CD4-positive, alpha-beta T cell treated with Interleukin-15 for 4 hours (primary cell): ENCODE data around the gene CIP2A.

Experiments
- DNase-seq: peaks from one replicate; pipeline ENCODE4 v3.0.0-alpha.2; 2020; ENCODE audit warnings: low spot score

CIP2A gene

DNA sequence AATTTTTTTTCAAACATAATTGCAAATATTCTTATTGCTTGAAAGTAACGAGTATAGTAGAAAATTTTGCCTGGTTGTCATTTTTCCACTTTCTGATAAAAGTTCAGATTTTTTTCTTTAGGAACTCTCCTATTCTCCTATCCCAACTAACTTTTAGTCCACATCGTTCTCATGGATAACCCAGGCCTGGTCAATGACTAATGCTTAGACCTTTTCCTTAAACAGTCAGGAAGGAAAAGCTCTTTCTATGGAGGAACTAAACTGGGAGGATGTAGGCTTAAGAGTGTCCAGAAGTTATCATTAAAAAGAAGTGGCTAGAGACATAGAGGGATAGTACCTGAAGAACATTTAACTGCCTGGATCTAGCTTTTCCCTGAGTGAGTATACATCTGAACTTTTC, 26.7 kb downstream of the CIP2A start:
- DNase-seq: no peak

DNA sequence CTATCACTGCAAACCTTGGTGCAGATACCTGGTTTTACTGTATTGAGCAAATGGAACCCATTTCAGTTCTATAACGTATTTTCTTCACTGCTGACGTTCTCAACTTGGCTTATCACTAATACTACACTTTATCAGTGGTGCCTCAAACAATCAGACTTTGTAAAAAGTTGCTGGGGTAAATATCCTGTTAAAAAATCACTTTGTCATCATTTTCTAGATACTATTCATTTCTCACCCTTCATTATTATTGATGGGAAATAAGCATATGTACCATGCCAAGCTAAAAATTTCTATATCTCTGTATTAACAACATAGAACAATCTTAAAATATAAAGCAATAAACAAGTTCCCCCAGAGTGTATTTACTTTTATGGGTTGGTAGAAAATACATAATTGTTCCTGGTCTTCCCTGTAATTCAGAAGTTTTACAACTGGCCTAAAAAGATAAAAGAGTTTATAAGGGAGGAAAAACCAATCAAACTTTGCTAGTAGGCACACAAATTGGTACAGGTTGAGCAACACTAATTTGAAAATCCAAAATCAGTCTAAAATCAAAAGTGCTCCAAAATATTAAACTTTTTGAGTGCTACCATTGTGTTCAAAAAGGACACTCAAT, 33.2 kb downstream of the CIP2A start:
- no peak for DNase-seq

GRCh38 chr3:108554913-108555571, 34.2 kb downstream of the CIP2A start:
- DNase-seq: no peak

DNA sequence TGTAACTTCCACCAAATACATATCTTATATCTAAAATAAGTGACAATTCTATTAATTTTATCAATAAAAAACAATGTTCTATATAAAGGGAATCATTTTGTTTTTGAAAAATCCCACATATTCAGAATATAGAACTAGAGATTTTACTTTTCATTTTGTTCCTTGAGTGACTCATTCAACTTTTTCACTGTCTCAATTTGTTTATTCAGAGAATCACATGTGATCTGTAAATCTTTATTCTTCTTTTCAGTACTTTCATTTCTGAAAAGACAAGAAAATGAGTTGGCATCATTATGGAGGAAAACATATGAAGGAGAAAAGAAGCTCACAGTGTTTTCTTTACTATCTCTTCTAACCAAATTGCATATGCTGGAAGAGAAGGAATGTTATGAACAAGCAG, 35.0 kb downstream of the CIP2A start:
- no peak for DNase-seq

DNA sequence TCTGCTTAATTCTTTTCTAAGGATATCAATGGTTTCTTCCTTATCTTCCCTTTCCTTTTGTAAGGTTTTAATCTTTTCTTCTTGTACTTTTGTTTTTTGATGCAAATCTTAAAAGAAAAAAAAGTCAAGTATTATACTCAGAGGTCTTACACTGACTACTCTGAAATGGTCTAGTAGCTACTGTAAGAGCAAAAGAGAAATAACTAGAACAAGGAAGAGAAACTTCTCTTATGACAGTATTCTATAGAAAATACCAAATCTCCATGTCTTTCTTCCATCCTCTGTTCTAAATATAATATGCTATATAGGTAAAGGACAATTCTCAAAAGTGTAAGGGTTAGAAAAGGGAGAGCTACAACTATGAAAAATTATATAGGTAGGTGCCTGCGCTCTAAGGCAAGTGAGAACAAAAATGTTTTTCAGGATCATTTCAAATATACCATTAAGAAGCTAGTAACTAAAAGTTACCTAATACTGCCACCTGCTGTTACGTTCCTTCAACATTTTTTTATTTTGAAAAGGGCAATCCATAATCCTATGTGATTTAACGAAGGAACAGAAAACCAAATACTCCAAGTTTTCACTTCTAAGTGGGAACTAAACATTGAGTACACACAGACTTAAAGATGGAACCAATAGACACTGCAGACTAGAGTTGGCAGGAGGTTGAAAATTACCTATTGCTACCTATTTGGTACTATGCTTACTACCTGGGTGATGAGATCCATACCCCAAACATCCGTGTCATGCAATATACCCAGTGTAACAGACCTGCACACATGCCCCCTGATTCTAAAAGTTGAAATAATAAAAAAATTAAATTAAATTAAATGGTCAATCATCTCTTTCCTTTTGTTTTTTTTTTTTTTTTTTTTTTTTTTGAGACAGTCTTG, 36.7 kb downstream of the CIP2A start:
- peak; percentile 52 for DNase-seq

- no peak for DNase-seq
These were observed 40.4 kb downstream of the CIP2A start for GRCh38 chr3:108548886-108549285.

DNA sequence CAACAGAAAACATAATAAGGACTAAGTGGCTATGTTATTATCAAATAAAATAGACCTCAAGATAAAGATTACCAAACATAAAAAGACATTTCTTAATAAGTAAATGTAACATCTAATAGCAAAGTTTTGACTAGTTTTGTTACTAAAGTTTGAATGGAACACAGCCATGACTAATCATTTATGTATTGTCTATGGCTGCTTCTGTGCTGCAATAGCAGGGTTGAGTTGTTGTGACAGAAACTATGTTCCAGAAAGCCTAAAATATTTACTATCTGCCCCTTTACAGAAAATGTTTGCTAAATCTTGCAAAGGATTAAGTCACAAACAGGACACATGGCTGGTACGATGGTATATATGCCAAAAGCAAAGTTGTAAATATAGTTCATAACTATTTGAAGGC, 40.9 kb downstream of the CIP2A start:
- no peak for DNase-seq

- no peak for DNase-seq
These were observed 42.5 kb downstream of the CIP2A start for GRCh38 chr3:108546692-108547091.

GRCh38 chr3:108546247-108546646, 43.0 kb downstream of the CIP2A start:
- DNase-seq: no peak

DNA sequence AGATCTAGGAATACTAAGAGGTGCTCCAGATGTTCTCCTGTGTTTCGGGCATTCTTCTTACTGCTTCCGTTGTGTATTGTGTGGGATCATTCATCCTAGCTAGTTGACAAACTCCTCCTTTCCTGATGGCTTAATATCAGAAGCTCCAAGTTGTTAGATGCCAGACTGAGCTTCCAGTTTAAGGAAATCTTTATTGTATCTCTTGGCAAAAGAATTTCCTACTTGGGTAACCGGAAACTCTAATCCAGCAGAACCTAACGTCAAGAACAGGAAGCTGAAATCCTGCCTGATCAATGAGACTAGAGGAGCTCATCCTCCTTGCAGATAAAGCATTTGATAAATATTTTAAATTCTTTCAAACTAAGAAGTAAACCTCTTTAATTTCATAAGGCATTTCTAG, 51.2 kb downstream of the CIP2A start:
- DNase-seq: no peak

- no peak for DNase-seq
These were observed 60.6 kb downstream of the CIP2A start for GRCh38 chr3:108528459-108529252.

DNA sequence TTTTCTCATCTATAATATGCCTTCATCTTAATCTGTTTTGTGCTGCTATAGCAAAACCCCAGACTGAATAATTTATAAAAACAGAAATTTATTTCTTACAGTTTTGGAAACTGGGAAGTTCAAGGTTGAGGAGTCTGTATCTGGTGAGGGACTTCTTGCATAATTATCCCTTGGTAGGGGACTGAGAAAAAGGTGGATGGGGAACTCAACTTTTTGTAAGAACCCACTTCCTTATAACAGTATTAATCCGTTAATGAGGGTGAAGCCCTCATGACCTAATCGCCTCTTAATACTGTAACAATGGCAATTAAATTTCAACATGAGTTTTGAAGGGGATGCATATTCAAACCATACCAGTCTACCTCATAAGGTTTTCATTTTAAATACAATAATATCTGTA, 61.4 kb downstream of the CIP2A start:
- DNase-seq: no peak

DNA sequence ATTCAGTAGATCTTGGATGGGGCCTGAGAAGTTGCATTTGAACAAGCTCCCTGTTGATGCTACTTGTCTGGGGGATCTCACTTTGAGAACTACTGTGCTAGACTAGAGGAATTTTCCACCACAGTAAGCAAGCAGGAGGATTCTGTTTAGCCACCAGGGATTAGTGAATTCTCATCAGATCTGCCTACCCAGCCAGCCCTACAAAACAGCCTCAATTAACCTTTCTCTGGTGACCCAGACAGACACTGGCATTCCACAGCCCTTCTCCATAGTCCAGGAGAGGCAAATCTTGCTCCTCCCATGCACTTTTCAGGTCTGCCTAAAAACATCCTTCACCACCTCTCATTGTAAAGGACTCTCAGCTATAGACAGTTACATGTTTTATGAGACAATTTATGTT, 62.1 kb downstream of the CIP2A start:
- no peak for DNase-seq

- no peak for DNase-seq
These were observed 63.3 kb downstream of the CIP2A start for GRCh38 chr3:108525971-108526370.

- no peak for DNase-seq
These were observed 64.0 kb downstream of the CIP2A start for GRCh38 chr3:108525256-108525655.

- no peak for DNase-seq
These were observed 64.7 kb downstream of the CIP2A start for GRCh38 chr3:108524537-108524936.

- DNase-seq: no peak
These were observed 70.3 kb downstream of the CIP2A start for GRCh38 chr3:108518895-108519294.

GRCh38 chr3:108516881-108517280, 72.4 kb downstream of the CIP2A start:
- no peak for DNase-seq

DNA sequence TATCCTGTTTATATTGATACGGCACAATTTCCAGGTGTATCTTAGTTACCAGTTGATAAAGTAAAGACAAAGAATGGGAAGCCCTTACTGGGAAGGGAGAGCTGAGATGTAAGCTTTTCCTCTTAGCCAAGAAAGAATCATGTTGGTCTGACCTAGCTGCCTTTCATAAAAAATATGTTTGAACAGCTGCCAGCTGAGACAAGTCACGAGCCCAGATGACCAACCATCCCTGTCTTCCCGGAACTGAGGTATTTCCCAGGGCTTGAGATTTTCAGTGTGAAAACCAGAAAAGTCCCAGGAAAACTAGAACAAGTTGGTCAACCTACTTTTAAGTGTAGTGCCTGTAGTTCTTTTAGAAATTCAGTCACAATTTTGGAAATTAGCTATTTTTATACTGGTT, 75.3 kb downstream of the CIP2A start:
- no peak for DNase-seq

DNA sequence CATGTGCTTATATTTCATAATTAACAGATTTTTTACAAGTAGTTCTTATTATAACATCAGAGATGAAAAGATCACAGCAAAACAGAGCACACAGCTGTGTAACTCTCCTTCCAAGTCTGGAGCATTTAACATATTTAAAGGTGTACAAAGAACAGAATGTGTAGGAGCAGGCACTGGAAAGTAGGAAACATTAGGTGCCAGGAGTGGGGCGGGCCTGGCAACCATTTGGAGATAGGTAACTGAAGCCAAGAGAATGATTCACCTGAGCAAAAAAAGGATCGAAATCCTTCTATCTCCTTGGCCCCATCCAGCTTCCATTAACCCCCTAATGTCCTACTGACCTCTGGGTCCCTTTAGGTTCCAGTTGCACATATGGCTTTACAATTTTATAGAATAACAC, 76.6 kb downstream of the CIP2A start:
- DNase-seq: no peak

DNA sequence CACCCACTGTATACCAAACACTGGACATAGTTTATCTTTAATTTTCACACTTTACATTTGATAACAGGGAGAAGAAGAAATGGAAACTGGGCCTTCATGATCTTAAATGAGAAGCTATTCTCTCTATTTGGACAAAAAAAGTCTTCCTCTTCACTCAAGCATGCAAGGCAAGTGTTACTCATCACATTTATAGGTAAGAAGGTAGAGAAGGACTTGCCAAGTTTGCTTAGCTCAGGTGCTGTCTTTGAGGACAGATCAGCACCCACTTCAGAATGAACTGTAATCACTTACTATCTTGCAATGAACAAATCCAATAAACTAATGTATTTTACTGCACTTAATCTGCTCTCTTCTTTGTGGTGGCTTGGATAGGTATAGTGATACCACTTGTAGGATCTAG, 77.7 kb downstream of the CIP2A start:
- no peak for DNase-seq

GRCh38 chr3:108511055-108511454, 78.2 kb downstream of the CIP2A start:
- no peak for DNase-seq
